Cerebellar nuclear complex (tissue), 1 donor: ENCODE data around the gene MT2A.
A peak's percentile ranks its signal among the peaks of the same experiment; 100 is the strongest.

Experiments used
- DNase-seq, 2 experiments: peaks; one replicate each; lab custom pipeline; 2025; lab: John Stamatoyannopoulos, UW

The MT2A gene

GRCh38 chr16:56639045-56639444, 30.7 kb downstream of the MT2A start:
- no peak for DNase-seq

DNA sequence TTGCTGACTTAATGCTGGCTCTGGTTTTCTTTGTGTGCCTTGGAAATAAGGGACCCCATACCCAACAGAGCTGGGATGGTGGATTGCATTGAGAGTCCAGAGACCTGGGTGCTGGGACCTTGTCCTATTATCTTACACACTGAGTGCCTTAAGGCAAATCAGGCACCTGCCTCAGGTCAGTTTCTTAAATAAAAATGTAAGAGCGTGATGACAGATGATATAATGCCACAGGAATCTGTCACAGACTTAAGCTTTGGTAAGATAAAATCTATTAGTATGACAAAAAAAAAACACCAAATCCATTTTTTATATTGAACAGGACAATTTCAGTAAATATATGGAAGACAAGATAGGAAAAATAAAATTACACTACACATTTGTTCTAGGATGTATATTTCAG, 31.7 kb downstream of the MT2A start:
- no peak for DNase-seq

DNA sequence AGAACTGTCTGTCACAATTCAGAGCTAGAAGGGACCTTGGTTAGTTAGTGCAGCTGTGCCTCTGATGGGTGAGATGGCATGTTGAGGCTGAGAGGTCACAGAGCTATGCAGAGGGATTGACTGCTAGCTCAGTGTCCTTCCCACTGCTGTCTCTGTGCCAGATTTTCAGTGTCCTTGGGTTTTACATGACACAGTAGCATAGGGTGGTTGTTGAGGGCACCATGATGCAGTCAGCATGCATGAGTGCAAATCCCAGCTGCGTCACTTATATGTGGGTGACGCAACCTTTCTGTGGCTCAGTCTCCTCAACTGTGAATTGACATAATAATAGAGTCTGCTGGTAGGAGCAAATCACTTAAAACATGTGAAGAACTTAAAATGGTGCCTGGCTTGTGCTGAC, 32.8 kb downstream of the MT2A start:
- no peak for DNase-seq

- no peak for DNase-seq
Measured at GRCh38 chr16:56643080-56643778, 34.8 kb downstream of the MT2A start.

- no peak for DNase-seq
Measured at GRCh38 chr16:56643833-56644232, 35.4 kb downstream of the MT2A start.

DNA sequence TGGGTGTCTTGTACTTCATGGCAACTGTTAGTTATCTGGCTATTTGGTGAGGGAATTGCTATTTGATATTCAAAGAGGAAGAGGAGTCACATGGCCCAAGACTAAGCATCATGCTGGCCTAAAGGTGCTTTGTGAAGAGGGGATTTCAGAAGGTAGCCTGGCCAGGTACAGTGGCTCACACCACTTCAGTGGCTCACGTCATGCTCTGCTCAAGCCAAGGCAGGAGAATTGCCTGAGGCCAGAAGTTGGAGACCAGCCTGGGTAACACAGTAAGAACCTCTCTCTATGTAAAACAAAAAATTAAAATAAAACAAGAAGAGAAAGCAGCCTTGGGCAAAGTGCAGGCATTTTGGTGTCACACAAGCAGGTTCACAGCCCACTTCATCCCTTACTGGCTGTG, 36.9 kb downstream of the MT2A start:
- no peak for DNase-seq

GRCh38 chr16:56645838-56646237, 37.5 kb downstream of the MT2A start:
- DNase-seq: no peak

DNA sequence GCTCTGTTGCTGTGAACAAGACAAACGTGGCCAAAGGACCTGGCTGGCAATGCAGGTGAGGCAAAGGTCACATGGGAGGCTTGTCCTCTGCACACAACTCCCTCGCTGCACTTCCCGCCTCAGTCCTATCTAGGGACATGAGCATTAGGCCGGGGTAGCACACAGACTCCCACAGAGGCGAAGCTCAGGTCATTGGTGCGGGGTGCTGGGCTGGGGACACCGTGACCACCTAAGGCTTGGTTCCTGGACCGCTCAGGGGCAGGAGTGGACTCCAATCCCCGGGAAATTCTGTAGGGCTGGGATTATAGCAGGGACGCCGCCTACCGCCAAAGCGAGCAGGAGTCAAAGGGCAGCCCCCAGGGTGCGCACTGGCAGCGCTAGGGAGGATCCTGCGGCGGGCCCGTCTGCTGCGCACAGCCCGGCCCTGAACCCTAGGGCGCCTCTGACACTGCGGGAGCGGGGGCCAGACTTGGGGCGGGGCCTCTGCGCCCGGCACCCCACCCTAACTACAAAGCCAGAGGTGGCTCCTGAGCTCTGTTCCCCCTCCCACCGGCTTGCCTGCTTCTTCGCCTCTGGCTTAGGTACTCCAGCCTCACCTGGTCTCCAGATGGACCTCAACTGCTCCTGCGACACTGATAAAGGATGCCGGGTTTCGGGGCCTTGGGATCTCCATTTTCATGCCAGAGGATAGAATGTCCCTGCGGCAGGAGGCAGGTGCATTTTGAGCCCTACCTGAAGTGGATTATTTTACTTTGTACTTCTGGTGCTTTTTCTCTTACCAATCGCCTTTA, 39.5 kb downstream of the MT2A start:
- no peak for DNase-seq

- DNase-seq: no peak
Measured at GRCh38 chr16:56649271-56649670, 40.9 kb downstream of the MT2A start.

GRCh38 chr16:56649820-56650219, 41.4 kb downstream of the MT2A start:
- DNase-seq: no peak

- DNase-seq: no peak
Measured at GRCh38 chr16:56651586-56651985, 43.2 kb downstream of the MT2A start, which contains the start of gene MT1B. Gene MT1B (plus strand): TSS chr16:56651886. CDS start chr16:56651954, 68 bp downstream.

GRCh38 chr16:56652600-56652999, 44.2 kb downstream of the MT2A start:
- no peak for DNase-seq

DNA sequence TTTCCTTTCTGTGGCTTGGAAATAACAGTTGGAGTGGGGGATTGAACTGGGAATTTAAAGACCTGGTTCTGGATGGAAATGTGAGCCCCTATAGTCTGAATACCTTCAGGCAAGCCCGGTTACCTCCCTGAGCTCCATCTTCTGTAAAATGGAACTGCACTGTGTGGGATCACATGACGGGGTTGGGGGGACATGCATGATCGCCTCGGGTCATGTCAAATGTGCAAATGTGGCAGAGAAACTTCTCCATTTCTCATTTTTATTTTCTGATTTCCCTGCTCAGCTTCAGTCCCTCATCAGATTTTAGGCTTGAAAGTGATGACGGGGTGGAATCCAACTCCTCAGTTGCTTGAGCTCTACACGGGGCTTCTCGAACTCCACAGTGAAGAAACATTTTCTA, 44.8 kb downstream of the MT2A start:
- DNase-seq: no peak

DNA sequence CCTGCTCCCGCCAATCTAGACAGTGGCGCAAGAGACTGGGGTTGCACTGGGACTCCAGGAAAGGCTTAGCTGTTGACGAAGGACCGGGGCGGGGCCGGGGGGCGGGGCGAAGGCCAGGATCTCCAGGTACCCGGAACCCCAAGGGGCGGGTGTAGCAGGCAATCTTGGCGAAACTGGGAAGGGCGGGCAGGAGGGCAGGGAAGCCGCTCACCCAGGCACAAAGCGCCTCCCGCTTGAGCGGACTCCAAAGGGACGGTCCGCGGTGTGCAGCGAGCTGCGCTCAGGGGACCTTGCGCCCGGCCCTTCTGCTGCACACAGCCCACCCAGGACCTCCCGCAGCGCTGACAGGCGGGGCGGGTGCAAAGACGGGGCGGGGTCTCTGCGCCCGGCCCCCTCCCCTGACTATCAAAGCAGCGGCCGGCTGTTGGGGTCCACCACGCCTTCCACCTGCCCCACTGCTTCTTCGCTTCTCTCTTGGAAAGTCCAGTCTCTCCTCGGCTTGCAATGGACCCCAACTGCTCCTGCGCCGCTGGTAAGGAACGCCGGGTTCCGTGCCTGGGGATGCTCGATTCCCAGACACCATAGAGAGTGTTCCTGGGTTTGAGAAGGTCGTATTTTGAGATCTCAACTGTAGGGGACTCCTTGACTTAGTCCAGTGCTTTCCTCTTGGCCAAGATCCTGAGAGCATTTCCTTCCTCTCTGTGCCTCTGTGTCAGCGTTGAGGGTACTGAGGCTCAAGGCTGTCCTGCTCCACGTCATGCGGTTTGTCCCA, 49.4 kb downstream of the MT2A start, which contains the start of gene MT1F:
Gene MT1F, plus strand, starts transcription at position 405 of the 772 bp plus-strand sequence. Its CDS starts 100 bp downstream, at position 505.
- DNase-seq: peak; percentile 43 to 55

DNA sequence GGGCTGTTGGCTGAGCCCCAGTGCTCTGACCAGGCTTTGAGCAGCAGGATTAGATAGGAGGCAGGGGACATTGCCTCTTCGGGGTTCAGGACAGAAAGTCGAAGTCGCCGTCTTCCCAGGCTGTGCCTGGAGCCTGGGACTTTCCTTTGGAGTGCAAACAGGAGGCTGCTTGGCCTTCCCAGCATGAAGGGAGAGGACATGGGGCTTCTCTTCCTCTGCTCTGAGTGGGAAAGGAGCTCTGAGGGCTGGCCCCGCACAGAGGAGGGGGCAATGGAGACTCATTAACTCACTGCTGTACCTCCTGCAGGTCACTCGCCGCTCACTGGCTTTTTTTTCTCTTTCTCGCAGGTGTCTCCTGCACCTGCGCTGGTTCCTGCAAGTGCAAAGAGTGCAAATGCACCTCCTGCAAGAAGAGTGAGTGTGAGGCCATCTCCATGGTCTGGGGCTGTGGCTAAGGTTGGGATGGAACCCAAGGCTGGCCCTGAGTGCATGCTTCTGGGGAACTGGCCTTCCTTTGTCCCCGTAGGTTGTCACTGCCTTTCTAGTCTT, 50.0 kb downstream of the MT2A start:
- DNase-seq: no peak
